Panc1 (cell line): ENCODE results near the gene MTNR1A. TPM values are rescaled to one million over a fixed set of nuclear protein-coding genes. Genes with fewer than 3 reads are reported as not detected.
A peak's percentile ranks its signal among the peaks of the same experiment; 100 is the strongest.

Experiments used
- ATAC-seq: fragments of 200-7000 bp; cut with Tn5 transposase; 2 replicates; pipeline ENCODE4 v1.9.1; 2020; ENCODE audit warnings: mild to moderate bottlenecking, moderate library complexity
- BruUV-seq: library from RNA; stranded (reverse); fragments of 400-500 nt; replicated peaks from 2 replicates; lab custom pipeline; 2021; lab: Mats Ljungman, UMichigan
- CTCF ChIA-PET: fragments of 300-600 bp; sonication (Branson Sonifier 250); formaldehyde crosslinking; loops from one replicate; lab custom pipeline; 2022; ENCODE audit warnings: antibody characterized with exemption; lab: Charles Lee
- POLR2A ChIA-PET: fragments of 300-600 bp; sonication (Branson Sonifier 250); formaldehyde crosslinking; loops from one replicate; lab custom pipeline; 2022; ENCODE audit warnings: antibody characterized with exemption; lab: Charles Lee
- DNase-seq: peaks from one replicate; pipeline ENCODE4 v3.0.0-alpha.2; 2010; ENCODE audit warnings: low read depth, low spot score
- H3K27ac ChIP-seq: 2 replicates; pipeline ENCODE4 v1.5.1; 2011; ENCODE audit warnings: mild to moderate bottlenecking, low read length, inconsistent platforms
- H3K27me3 ChIP-seq: fragments of 200-500 bp; sonication (Bioruptor generic); 2 replicates; pipeline ENCODE4 v1.6.0; 2014; ENCODE audit warnings: low read length, inconsistent platforms; ENCODE audit not compliant: control insufficient read depth, insufficient read depth
- H3K36me3 ChIP-seq: fragments of 200-500 bp; sonication (Bioruptor generic); 2 replicates; pipeline ENCODE4 v1.5.1; 2014; ENCODE audit warnings: inconsistent platforms, mild to moderate bottlenecking, low read length, moderate library complexity; ENCODE audit not compliant: control insufficient read depth, insufficient read depth
- H3K4me1 ChIP-seq: 2 replicates; pipeline ENCODE4 v1.5.1; 2011; ENCODE audit warnings: inconsistent platforms, mild to moderate bottlenecking, low read length, moderate library complexity; ENCODE audit not compliant: control insufficient read depth, insufficient read depth
- H3K4me3 ChIP-seq, 2 experiments: 2 replicates each; pipeline ENCODE4 v1.5.1; 2011 to 2012; ENCODE audit warnings: low read depth in 2 of 2, low read length in 2 of 2, mild to moderate bottlenecking in 2 of 2, inconsistent platforms in 1 of 2, moderate library complexity in 1 of 2
- H3K9me3 ChIP-seq: fragments of 200-500 bp; sonication (Bioruptor generic); 2 replicates; pipeline ENCODE4 v1.5.1; 2014; ENCODE audit warnings: low read depth, mild to moderate bottlenecking, inconsistent platforms, low read length, moderate library complexity; ENCODE audit not compliant: control insufficient read depth, insufficient read depth
- CTCF ChIP-seq: fragments of 450-650 bp; IDR thresholded peaks from 2 replicates; pipeline ENCODE4 v1.5.1; 2017; ENCODE audit warnings: mild to moderate bottlenecking
- POLR2AphosphoS5 ChIP-seq: IDR thresholded peaks from 2 replicates; pipeline ENCODE4 v1.6.1; 2012; ENCODE audit warnings: mild to moderate bottlenecking, low read depth, low read length, moderate library complexity
- SIN3A ChIP-seq: IDR thresholded peaks from 2 replicates; pipeline ENCODE4 v1.6.1; 2012; ENCODE audit warnings: low read depth, mild to moderate bottlenecking, low read length, moderate library complexity, borderline replicate concordance; ENCODE audit not compliant: insufficient read depth
- TCF7L2 ChIP-seq: IDR thresholded peaks from 2 replicates; pipeline ENCODE4 v1.6.1; 2011; ENCODE audit warnings: mild to moderate bottlenecking, low read depth, low read length, inconsistent platforms
- in situ Hi-C: cut with HindIII; loops from 2 replicates; pipeline ENCODE4 v1.10.0; 2016; ENCODE audit warnings: low sequenced_read_pairs, low pct_unique_long_range_greater_than_20kb
- intact Hi-C: fragments of 100-400 bp; cut with micrococcal nuclease; formaldehyde crosslinking; loops from one replicate; pipeline ENCODE4 v1.10.0; 2022; ENCODE audit not compliant: unreplicated experiment
- total RNA-seq: library from RNA; stranded (reverse); gene quantifications from one replicate; pipeline ENCODE4 v1.2.1, GENCODE V29; 2021; ENCODE audit not compliant: unreplicated experiment
- TF ChIP-seq, protein P1 (sequence below), 2 experiments: IDR thresholded peaks; 2 replicates each; pipeline ENCODE4 v1.6.1; 2011 to 2012; ENCODE audit warnings: low read depth in 2 of 2, control low read depth in 1 of 2, low read length in 1 of 2, mild to moderate bottlenecking in 1 of 2, moderate library complexity in 1 of 2; ENCODE audit not compliant: insufficient read depth in 1 of 2

The MTNR1A gene
- total RNA-seq, 1 experiment from 2014 or later: 0.23 TPM

- ChIA-PET CTCF (no interaction called here), POLR2A (no interaction called here)
- BruUV-seq: no TSS peak
- intact Hi-C loops: loop anchor here (10.0 kb wide), 1 partner anchor 110 kb away; no protein-coding TSS in a partner anchor
- no peak overlapping the region for H3K4me3 ChIP-seq
- H3K27me3 ChIP-seq: no peaks in the 10 kb centered on the region
- H3K9me3 ChIP-seq: no peaks in the 10 kb centered on the region
- H3K4me1 ChIP-seq: no peaks in the 10 kb centered on the region; the same call in 1 of the 2 replicates
- no peak for ATAC-seq
- peaks cover 23% of the 10 kb centered on the region for H3K36me3 ChIP-seq
- no peak for TF ChIP-seq TCF7L2
- TF ChIP-seq POLR2AphosphoS5: no peak
- TF ChIP-seq, protein P1, sequence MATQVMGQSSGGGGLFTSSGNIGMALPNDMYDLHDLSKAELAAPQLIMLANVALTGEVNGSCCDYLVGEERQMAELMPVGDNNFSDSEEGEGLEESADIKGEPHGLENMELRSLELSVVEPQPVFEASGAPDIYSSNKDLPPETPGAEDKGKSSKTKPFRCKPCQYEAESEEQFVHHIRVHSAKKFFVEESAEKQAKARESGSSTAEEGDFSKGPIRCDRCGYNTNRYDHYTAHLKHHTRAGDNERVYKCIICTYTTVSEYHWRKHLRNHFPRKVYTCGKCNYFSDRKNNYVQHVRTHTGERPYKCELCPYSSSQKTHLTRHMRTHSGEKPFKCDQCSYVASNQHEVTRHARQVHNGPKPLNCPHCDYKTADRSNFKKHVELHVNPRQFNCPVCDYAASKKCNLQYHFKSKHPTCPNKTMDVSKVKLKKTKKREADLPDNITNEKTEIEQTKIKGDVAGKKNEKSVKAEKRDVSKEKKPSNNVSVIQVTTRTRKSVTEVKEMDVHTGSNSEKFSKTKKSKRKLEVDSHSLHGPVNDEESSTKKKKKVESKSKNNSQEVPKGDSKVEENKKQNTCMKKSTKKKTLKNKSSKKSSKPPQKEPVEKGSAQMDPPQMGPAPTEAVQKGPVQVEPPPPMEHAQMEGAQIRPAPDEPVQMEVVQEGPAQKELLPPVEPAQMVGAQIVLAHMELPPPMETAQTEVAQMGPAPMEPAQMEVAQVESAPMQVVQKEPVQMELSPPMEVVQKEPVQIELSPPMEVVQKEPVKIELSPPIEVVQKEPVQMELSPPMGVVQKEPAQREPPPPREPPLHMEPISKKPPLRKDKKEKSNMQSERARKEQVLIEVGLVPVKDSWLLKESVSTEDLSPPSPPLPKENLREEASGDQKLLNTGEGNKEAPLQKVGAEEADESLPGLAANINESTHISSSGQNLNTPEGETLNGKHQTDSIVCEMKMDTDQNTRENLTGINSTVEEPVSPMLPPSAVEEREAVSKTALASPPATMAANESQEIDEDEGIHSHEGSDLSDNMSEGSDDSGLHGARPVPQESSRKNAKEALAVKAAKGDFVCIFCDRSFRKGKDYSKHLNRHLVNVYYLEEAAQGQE (IDR thresholded peaks at IDR 0.05; ENCODE audit: insufficient read depth in 1 of 2, low read depth in 2 of 2, low read length in 1 of 2): no peak
- TF ChIP-seq CTCF: no peak
- TF ChIP-seq SIN3A: no peak
- no peak overlapping the region for H3K27ac ChIP-seq
- in situ Hi-C loops: no loop called here
- DNase-seq: no peak
Measured at GRCh38 chr4:186584912-186585311, 29.5 kb upstream of the MTNR1A start.

DNA sequence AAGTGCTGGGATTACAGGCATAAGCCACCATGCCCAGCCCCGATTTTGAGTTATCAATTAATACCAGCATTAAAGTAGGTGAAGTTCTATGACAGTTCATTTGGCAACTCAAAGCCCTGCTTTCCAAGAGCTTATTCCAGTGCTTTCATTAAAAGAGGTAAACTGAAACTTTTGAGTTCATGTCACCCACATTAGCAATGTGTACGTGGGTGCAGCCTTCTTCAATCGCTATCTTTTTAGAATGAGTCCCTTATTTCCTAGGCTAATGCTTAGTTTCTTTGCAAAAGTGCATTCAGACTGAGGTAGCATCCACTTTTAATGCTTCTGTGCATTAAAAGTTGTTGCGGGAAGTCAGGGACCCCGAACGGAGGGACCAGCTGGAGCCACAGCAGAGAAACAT, 26.1 kb upstream of the MTNR1A start:
- H3K27me3 ChIP-seq: no peaks in the 10 kb centered on the region
- TF ChIP-seq POLR2AphosphoS5: no peak
- ChIA-PET CTCF (no interaction called here), POLR2A (interaction anchor here (0.6 kb wide), 1 partner anchor 8 kb away, joined by 3 read pairs; no protein-coding TSS in a partner anchor)
- DNase-seq (no peak), ATAC-seq (no peak)
- no peak overlapping the region for H3K27ac ChIP-seq
- H3K4me3 ChIP-seq: no peak overlapping the region
- H3K4me1 ChIP-seq: no peaks in the 10 kb centered on the region; the same call in 1 of the 2 replicates
- H3K9me3 ChIP-seq: no peaks in the 10 kb centered on the region
- intact Hi-C loops: loop anchor here (10.0 kb wide), 1 partner anchor 107 kb away; no protein-coding TSS in a partner anchor
- no TSS peak for BruUV-seq
- peaks cover 11% of the 10 kb centered on the region for H3K36me3 ChIP-seq
- in situ Hi-C loops: no loop called here

DNA sequence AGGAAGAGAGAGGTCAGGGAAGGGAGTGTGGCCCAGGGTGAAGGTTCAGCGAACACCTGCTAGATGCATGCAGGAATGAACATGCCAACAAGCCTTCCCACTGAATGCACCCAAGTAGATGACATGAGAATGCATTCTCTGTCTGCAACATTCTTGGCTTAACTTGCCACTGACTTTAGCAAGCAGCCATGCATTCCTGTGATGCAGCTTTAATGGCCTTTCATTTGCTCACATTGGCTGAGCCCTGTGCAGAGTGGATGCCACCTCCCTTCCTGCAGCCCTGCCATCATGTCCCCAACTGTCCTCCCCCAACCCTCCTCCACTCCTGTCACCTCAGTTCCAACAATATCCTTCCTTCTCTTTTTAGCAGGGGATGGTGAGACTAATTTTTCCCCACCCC, 25.3 kb upstream of the MTNR1A start:
- POLR2A ChIA-PET: no interaction called here
- CTCF ChIA-PET: no interaction called here
- in situ Hi-C loops: no loop called here
- BruUV-seq: no TSS peak
- no peaks in the 10 kb centered on the region for H3K4me1 ChIP-seq
- peaks cover 11% of the 10 kb centered on the region for H3K36me3 ChIP-seq
- H3K27ac ChIP-seq: no peak overlapping the region
- no peaks in the 10 kb centered on the region for H3K27me3 ChIP-seq
- intact Hi-C loops: loop anchor here (10.0 kb wide), 1 partner anchor 106 kb away; no protein-coding TSS in a partner anchor
- TF ChIP-seq TCF7L2: no peak
- TF ChIP-seq SIN3A: no peak
- TF ChIP-seq CTCF: no peak
- TF ChIP-seq POLR2AphosphoS5: no peak
- TF ChIP-seq, protein P1 (IDR thresholded peaks at IDR 0.05; ENCODE audit: insufficient read depth in 1 of 2, low read depth in 2 of 2, low read length in 1 of 2): no peak
- H3K4me3 ChIP-seq: no peak overlapping the region
- H3K9me3 ChIP-seq: no peaks in the 10 kb centered on the region
- peak; percentile 31; the same call in 1 of the 2 replicates for ATAC-seq
- no peak for DNase-seq
